D721Med (cell line): ENCODE measurements around the gene SLC44A3.

Source experiments
- DNase-seq: peaks from one replicate; pipeline ENCODE4 v3.0.0; 2011; ENCODE audit warnings: low spot score; ENCODE audit not compliant: insufficient read length
- FAIRE-seq: peaks from 2 replicates; lab custom pipeline; 2011; peaks lifted over from hg19 to GRCh38; lab: Jason Lieb, UNC
- CTCF ChIP-seq: IDR thresholded peaks from 2 replicates; pipeline ENCODE4 v1.5.1; 2012; ENCODE audit warnings: mild to moderate bottlenecking, control low read depth; ENCODE audit not compliant: insufficient read depth; ENCODE audit errors: missing control alignments

SLC44A3 gene

GRCh38 chr1:94862718-94863117 lies 42.6 kb downstream of the SLC44A3 start:
- no peak for DNase-seq
- no peak for TF ChIP-seq CTCF
- no peak for FAIRE-seq

- DNase-seq (no peak), FAIRE-seq (no peak)
- TF ChIP-seq CTCF, result no peak
Measured at GRCh38 chr1:94863297-94863911, 43.2 kb downstream of the SLC44A3 start.

GRCh38 chr1:94863919-94864318 lies 43.8 kb downstream of the SLC44A3 start:
- FAIRE-seq (no peak), DNase-seq (no peak)
- no peak for TF ChIP-seq CTCF

GRCh38 chr1:94864821-94865220 lies 44.7 kb downstream of the SLC44A3 start:
- FAIRE-seq, result no peak
- no peak for TF ChIP-seq CTCF
- no peak for DNase-seq

GRCh38 chr1:94865360-94865759 lies 45.2 kb downstream of the SLC44A3 start:
- no peak for TF ChIP-seq CTCF
- DNase-seq, result no peak
- FAIRE-seq, result no peak

- no peak for TF ChIP-seq CTCF
- FAIRE-seq (no peak), DNase-seq (no peak)
Measured at GRCh38 chr1:94866164-94866807, 46.1 kb downstream of the SLC44A3 start.

- no peak for FAIRE-seq
- TF ChIP-seq CTCF, result no peak
Measured at GRCh38 chr1:94871031-94871430, 50.9 kb downstream of the SLC44A3 start.

More at GRCh38 chr1:94871031-94871430, 50.9 kb downstream of the SLC44A3 start:
- DNase-seq, result no peak
